Loucy (cell line): ENCODE measurements around the gene C9orf50.

Source experiments
- CTCF ChIP-seq: fragments of 200-600 bp; sonication (generic); conservative IDR thresholded peaks from 2 replicates; pipeline ENCODE4 v1.5.1; 2014; ENCODE audit warnings: mild to moderate bottlenecking, antibody characterized with exemption, low read length
- EZH2phosphoT487 ChIP-seq: fragments of 200-600 bp; IDR thresholded peaks from 2 replicates; pipeline ENCODE4 v1.6.1; 2018; ENCODE audit warnings: antibody characterized with exemption, mild to moderate bottlenecking, moderate library complexity, borderline replicate concordance

GRCh38 chr9:129640871-129641749 is 20.2 kb upstream of the C9orf50 start:
- no peak for TF ChIP-seq CTCF
- no peak for TF ChIP-seq EZH2phosphoT487
